ENCODE data around the gene LHFPL6. TPM values are rescaled to one million over a fixed set of nuclear protein-coding genes. Genes with fewer than 3 reads are reported as not detected.

LHFPL6 gene
- total and polyA plus RNA-seq, 10 of the 15 experiments (the other 5 are each of a cell fraction or from before 2014, with no cell fraction given), result 0.11 to 4.6 (median 0.41) TPM

DNA sequence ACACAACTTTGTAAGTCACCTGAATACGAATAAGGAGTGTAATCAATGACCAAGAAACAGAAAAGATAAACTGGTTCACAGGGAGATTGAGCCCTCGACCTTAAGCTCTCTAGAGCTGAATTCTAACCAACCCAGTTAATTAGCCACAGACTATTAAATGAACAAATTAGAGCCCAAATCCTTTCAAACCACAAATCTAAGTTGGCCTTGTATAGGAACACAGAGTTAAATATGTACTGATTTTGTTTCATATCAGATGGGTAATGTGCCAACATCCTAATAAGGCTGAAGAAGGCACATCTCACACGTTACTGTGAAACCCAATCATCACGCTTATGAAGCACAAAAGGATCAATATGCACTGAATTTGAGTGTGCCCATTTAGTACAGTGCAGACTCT is 156.1 kb downstream of the LHFPL6 start:
- no peaks in the 10 kb centered on the region for H3K4me1 ChIP-seq (ENCODE audit: control insufficient read depth, insufficient read depth, low read length)
- H3K27me3 ChIP-seq (replicated peaks in 1 of 2; ENCODE audit: control insufficient read depth in 2 of 2, insufficient read depth in 2 of 2, low read length in 1 of 2), result no peaks in the 10 kb centered on the region
- H3K4me3 ChIP-seq, result no peak overlapping the region
- H3K36me3 ChIP-seq (ENCODE audit: control insufficient read depth in 2 of 2, insufficient read depth in 2 of 2, low read length in 1 of 2), result no peaks in the 10 kb centered on the region
- no peak for FAIRE-seq
- in situ Hi-C loops (cut with MboI) (no loop called here), intact Hi-C loops (cut with micrococcal nuclease; ENCODE audit: unreplicated experiment) (no loop called here)
- no peaks in the 10 kb centered on the region for H3K79me2 ChIP-seq (ENCODE audit: control insufficient read depth, insufficient read depth, low read length)
- SMC1A ChIA-PET (ENCODE audit: uncharacterized antibody, unreplicated experiment), result interaction anchor here (1.0 kb wide), 1 partner anchor 165 kb away, joined by 4 read pairs; no protein-coding TSS in a partner anchor
- no peak for TF ChIP-seq ZNF207 (IDR thresholded peaks at IDR 0.05; ENCODE audit: borderline replicate concordance)
- TF ChIP-seq SP1 (IDR thresholded peaks at IDR 0.05; ENCODE audit: low read depth, low read length), result no peak
- TF ChIP-seq NFIC (IDR thresholded peaks at IDR 0.05; ENCODE audit: low read depth, low read length), result no peak
- TF ChIP-seq, protein P1, sequence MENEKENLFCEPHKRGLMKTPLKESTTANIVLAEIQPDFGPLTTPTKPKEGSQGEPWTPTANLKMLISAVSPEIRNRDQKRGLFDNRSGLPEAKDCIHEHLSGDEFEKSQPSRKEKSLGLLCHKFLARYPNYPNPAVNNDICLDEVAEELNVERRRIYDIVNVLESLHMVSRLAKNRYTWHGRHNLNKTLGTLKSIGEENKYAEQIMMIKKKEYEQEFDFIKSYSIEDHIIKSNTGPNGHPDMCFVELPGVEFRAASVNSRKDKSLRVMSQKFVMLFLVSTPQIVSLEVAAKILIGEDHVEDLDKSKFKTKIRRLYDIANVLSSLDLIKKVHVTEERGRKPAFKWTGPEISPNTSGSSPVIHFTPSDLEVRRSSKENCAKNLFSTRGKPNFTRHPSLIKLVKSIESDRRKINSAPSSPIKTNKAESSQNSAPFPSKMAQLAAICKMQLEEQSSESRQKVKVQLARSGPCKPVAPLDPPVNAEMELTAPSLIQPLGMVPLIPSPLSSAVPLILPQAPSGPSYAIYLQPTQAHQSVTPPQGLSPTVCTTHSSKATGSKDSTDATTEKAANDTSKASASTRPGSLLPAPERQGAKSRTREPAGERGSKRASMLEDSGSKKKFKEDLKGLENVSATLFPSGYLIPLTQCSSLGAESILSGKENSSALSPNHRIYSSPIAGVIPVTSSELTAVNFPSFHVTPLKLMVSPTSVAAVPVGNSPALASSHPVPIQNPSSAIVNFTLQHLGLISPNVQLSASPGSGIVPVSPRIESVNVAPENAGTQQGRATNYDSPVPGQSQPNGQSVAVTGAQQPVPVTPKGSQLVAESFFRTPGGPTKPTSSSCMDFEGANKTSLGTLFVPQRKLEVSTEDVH (IDR thresholded peaks at IDR 0.05; ENCODE audit: low read depth, partially characterized antibody), result no peak
- TF ChIP-seq ZZZ3 (IDR thresholded peaks at IDR 0.05; ENCODE audit: control insufficient read depth, insufficient read length, low read depth), result no peak
- no peak for TF ChIP-seq IKZF1 (conservative IDR thresholded peaks at IDR 0.05)
- TF ChIP-seq EP300 (IDR thresholded peaks at IDR 0.05; ENCODE audit: borderline replicate concordance in 1 of 2, control insufficient read depth in 1 of 2, low read depth in 2 of 2, low read length in 2 of 2), result no peak
- TF ChIP-seq ELK1 (IDR thresholded peaks at IDR 0.05; ENCODE audit: low read depth, low read length), result no peak
- TF ChIP-seq MLLT1 (IDR thresholded peaks at IDR 0.05), result no peak
- no peak for TF ChIP-seq SMAD1 (IDR thresholded peaks at IDR 0.05; ENCODE audit: low read depth, partially characterized antibody)
- TF ChIP-seq USF1 (IDR thresholded peaks at IDR 0.05; ENCODE audit: borderline replicate concordance, extremely low read length, insufficient read depth, low read depth, low read length), result no peak
- TF ChIP-seq SREBF2 (IDR thresholded peaks at IDR 0.05; ENCODE audit: low read length), result no peak
- TF ChIP-seq CHD1 (IDR thresholded peaks at IDR 0.05; ENCODE audit: low read depth, low read length), result no peak
- no peak for TF ChIP-seq GABPA (IDR thresholded peaks at IDR 0.05; ENCODE audit: low read depth)
- no peak for TF ChIP-seq CBX5 (IDR thresholded peaks at IDR 0.05; ENCODE audit: low read depth)
- TF ChIP-seq PML (IDR thresholded peaks at IDR 0.05; ENCODE audit: low read length), result no peak
- no peak for TF ChIP-seq FOS (IDR thresholded peaks at IDR 0.05; ENCODE audit: borderline replicate concordance, extremely low read depth, insufficient read length)
- TF ChIP-seq MYC (IDR thresholded peaks at IDR 0.05; ENCODE audit: insufficient read depth, insufficient read length, insufficient replicate concordance, low read length, severe bottlenecking), result no peak
- TF ChIP-seq ZNF24 (IDR thresholded peaks at IDR 0.05), result no peak
- H4K20me1 ChIP-seq (ENCODE audit: control insufficient read depth, insufficient read depth), result 0 out of 2 replicates have a peak, but pooled peaks cover 2% of the 10 kb centered on the region
- no peak overlapping the region for H3K9ac ChIP-seq (ENCODE audit: control insufficient read depth, insufficient read depth, low read length)
- RAD21 ChIA-PET (ENCODE audit: unreplicated experiment), result no interaction called here
- no peak overlapping the region for H3K27ac ChIP-seq (ENCODE audit: control insufficient read depth, insufficient read depth)
- POLR2A ChIA-PET, result no interaction called here
- no peaks in the 10 kb centered on the region for H3K9me3 ChIP-seq (replicated peaks; ENCODE audit: control insufficient read depth, insufficient read depth, low read length)
- no TSS peak for BruUV-seq (replicated peaks)
- CTCF ChIA-PET, result no interaction called here
- ATAC-seq, result no peak
- 35% methylated on average over 4 of the region's 4 CpGs for WGBS (ENCODE audit: insufficient coverage, insufficient replicate concordance, low lambda C conversion rate, missing lambda C conversion rate)
- no peak overlapping the region for H2AFZ ChIP-seq (ENCODE audit: control insufficient read depth, low read depth, low read length)
- no peak for DNase-seq (ENCODE audit: low read depth, low spot score)
- no peak overlapping the region for H3K4me2 ChIP-seq (ENCODE audit: control insufficient read depth, insufficient read depth)
